Measurements from ENCODE around the gene KIF5B. TPM values are rescaled to one million over a fixed set of nuclear protein-coding genes. Genes with fewer than 3 reads are reported as not detected.
"Not testable (repeated sequence)": the region's sequence is repeated elsewhere in the genome, so short reads cannot be mapped to it uniquely, and the experiment has no call there.

The KIF5B gene
- total RNA-seq = 10 to 100 TPM; 61.3 to 62.4 TPM

- Mint-ChIP-seq H3K27ac (peak within 1 kb of the TSS; percentile 99), H3K27me3 (no peaks in the 10 kb centered on the region), H3K4me1 (peaks cover 39% of the 10 kb centered on the region), H3K36me3 (ENCODE audit: low read depth) (peaks cover 16% of the 10 kb centered on the region), H3K9me3 (no peaks in the 10 kb centered on the region), H3K4me3 (peak within 1 kb of the TSS; percentile 97)
- ChIA-PET CTCF (no interaction called here), POLR2A (interaction anchor here (0.7 kb wide), 1 partner anchor 179 kb away, joined by 6 read pairs; no protein-coding TSS in a partner anchor)
- peak; percentile 85 for DNase-seq
These were observed at the start of gene KIF5B for GRCh38 chr10:32056136-32057035. Gene KIF5B, minus strand, starts transcription at chr10:32056425. Its CDS starts 452 bp downstream, at chr10:32055973.

DNA sequence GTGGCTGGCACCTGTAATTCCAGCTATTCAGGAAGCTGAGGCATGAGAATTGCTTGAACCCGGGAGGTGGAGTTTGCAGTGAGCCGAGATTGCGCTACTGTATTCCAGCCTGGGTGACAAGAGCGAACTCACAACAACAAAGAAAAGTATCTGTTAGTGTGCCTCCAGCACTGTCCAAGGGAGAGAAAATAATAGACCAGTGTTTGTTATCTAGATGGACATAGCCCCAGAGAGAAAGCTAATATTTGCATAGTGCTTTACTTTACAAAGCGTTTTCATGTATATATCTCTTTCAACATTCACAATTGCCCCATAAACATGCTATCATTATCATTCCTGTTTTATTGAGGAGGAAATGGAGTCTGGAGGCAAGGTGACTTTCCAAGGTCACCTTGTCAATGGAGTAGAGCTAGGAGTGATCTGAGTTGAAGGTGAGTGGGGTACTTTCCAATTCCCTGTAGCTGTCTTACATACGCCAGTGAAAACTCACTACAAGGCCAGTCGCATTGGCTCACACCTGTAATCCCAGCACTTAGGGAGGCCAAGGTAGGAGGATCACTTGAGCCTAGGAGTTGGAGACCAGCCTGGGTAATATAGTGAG lies 49.7 kb upstream of the KIF5B start:
- DNase-seq = no peak
- H3K4me3 Mint-ChIP-seq = no peak overlapping the region
- ChIA-PET POLR2A (no interaction called here), CTCF (interaction anchor here (1.4 kb wide), 1 partner anchor 17 kb away, joined by 3 read pairs; no protein-coding TSS in a partner anchor)
- no peaks in the 10 kb centered on the region for H3K36me3 Mint-ChIP-seq (ENCODE audit: low read depth)
- H3K27me3 Mint-ChIP-seq = peaks cover 3% of the 10 kb centered on the region
- H3K9me3 Mint-ChIP-seq = no peaks in the 10 kb centered on the region
- H3K4me1 Mint-ChIP-seq = no peaks in the 10 kb centered on the region
- no peak overlapping the region for H3K27ac Mint-ChIP-seq

- ChIA-PET CTCF (interaction anchor here (0.8 kb wide), 1 partner anchor 11 kb away, joined by 3 read pairs; no protein-coding TSS in a partner anchor), POLR2A (no interaction called here)
- no peak overlapping the region for H3K27ac Mint-ChIP-seq
These were observed 48.6 kb upstream of the KIF5B start for GRCh38 chr10:32104622-32105509.

DNA sequence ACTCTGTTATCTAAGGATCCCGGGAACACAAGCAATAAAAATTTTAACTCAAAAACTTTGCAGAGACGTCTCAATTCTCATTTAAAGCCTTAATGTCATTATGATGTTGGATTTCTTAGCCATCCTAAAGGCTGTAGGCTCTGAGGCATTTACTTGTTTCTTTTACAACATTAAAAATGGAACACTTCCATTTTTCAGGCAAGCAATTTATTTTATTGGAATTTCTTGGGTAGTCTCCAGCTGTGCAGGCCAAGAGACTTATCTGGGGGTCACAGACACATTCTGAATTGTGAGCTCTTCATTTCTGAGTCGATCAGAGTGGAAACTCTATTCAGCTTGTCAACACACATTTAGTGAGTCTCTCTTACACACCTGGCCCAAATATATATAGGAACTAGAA lies 48.0 kb upstream of the KIF5B start:
- Mint-ChIP-seq H3K36me3 (ENCODE audit: low read depth) (no peaks in the 10 kb centered on the region), H3K4me3 (no peak overlapping the region), H3K27me3 (peaks cover 3% of the 10 kb centered on the region), H3K27ac (no peak overlapping the region), H3K9me3 (peaks cover 1% of the 10 kb centered on the region), H3K4me1 (no peaks in the 10 kb centered on the region)
- CTCF ChIA-PET = interaction anchor here (0.8 kb wide), 1 partner anchor 10 kb away, joined by 3 read pairs; no protein-coding TSS in a partner anchor
- DNase-seq = no peak
- POLR2A ChIA-PET = no interaction called here

More at GRCh38 chr10:32104622-32105509, 48.6 kb upstream of the KIF5B start:
- H3K27me3 Mint-ChIP-seq = peaks cover 3% of the 10 kb centered on the region
- no peak for DNase-seq
- no peaks in the 10 kb centered on the region for H3K4me1 Mint-ChIP-seq
- H3K9me3 Mint-ChIP-seq = no peaks in the 10 kb centered on the region
- no peaks in the 10 kb centered on the region for H3K36me3 Mint-ChIP-seq (ENCODE audit: low read depth)
- H3K4me3 Mint-ChIP-seq = no peak overlapping the region

DNA sequence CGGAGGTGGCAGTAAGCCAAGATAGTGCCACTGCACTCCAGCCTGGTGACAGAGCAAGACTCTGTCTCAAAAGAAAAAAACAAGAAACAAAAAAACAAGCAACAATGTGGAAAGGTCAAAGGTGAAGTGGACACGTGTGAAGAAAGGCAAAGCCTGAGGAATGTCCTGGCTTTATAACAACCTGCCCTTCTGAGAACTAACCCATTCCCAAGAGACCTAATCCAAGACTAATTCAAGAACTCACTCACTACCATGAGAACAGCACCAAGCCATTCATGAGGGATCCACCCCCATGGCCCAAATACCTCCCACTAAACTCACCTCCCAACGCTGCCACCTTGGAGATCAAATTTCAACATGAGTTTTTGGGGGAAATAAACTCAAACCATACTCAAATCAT lies 47.5 kb upstream of the KIF5B start:
- H3K36me3 Mint-ChIP-seq (ENCODE audit: low read depth) = no peaks in the 10 kb centered on the region
- no peak overlapping the region for H3K27ac Mint-ChIP-seq
- ChIA-PET CTCF (no interaction called here), POLR2A (no interaction called here)
- H3K4me3 Mint-ChIP-seq = no peak overlapping the region
- DNase-seq = no peak
- peaks cover 3% of the 10 kb centered on the region for H3K27me3 Mint-ChIP-seq
- peaks cover 3% of the 10 kb centered on the region for H3K9me3 Mint-ChIP-seq
- no peaks in the 10 kb centered on the region for H3K4me1 Mint-ChIP-seq

- POLR2A ChIA-PET; H3K36me3 Mint-ChIP-seq (ENCODE audit: low read depth); H3K27ac Mint-ChIP-seq; DNase-seq; CTCF ChIA-PET; H3K4me3 Mint-ChIP-seq; H3K4me1 Mint-ChIP-seq; H3K9me3 Mint-ChIP-seq; H3K27me3 Mint-ChIP-seq: not testable (repeated sequence)
These were observed 42.5 kb upstream of the KIF5B start for GRCh38 chr10:32098566-32099259.

- POLR2A ChIA-PET = no interaction called here
- Mint-ChIP-seq H3K36me3 (ENCODE audit: low read depth) (no peaks in the 10 kb centered on the region), H3K27ac (no peak overlapping the region), H3K9me3 (peaks cover 5% of the 10 kb centered on the region), H3K4me1 (no peaks in the 10 kb centered on the region), H3K27me3 (peaks cover 10% of the 10 kb centered on the region), H3K4me3 (no peak overlapping the region)
- CTCF ChIA-PET = no interaction called here
- DNase-seq = no peak
These were observed 39.0 kb upstream of the KIF5B start for GRCh38 chr10:32095116-32095733.

- no peak for DNase-seq
- Mint-ChIP-seq H3K27me3 (peaks cover 11% of the 10 kb centered on the region), H3K36me3 (ENCODE audit: low read depth) (no peaks in the 10 kb centered on the region), H3K4me1 (no peaks in the 10 kb centered on the region), H3K4me3 (no peak overlapping the region), H3K9me3 (peaks cover 2% of the 10 kb centered on the region), H3K27ac (no peak overlapping the region)
- CTCF ChIA-PET = interaction anchor here (1.3 kb wide), 1 partner anchor 11 kb away, joined by 3 read pairs; no protein-coding TSS in a partner anchor
- POLR2A ChIA-PET = no interaction called here
These were observed 37.4 kb upstream of the KIF5B start for GRCh38 chr10:32093650-32094049.

DNA sequence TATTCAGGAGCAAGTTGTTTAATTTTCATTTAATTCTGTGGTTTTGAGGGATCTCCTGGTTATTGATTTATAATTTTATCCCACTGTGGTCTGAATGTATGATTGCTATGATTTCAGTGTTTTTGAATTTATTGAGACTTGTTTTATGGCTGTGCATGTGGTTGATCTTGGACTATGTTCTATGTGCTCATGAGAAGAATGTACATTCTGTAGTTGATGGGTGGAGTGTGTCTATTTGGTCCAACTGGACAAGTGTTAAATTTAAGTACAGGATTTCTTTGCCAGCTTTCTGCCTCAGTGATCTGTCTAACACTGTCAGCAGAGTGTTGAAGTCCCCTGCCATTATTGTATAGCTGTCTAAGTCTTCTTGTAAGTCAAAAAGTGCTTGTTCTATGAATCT lies 34.8 kb upstream of the KIF5B start:
- Mint-ChIP-seq H3K27ac (no peak overlapping the region), H3K4me3 (no peak overlapping the region), H3K9me3 (no peaks in the 10 kb centered on the region), H3K4me1 (no peaks in the 10 kb centered on the region), H3K27me3 (peaks cover 9% of the 10 kb centered on the region), H3K36me3 (ENCODE audit: low read depth) (no peaks in the 10 kb centered on the region)
- POLR2A ChIA-PET = no interaction called here
- no peak for DNase-seq
- CTCF ChIA-PET = no interaction called here

GRCh38 chr10:32084185-32084851 lies 28.1 kb upstream of the KIF5B start:
- ChIA-PET CTCF (no interaction called here), POLR2A (no interaction called here)
- Mint-ChIP-seq H3K36me3 (ENCODE audit: low read depth) (no peaks in the 10 kb centered on the region), H3K27ac (no peak overlapping the region), H3K4me3 (no peak overlapping the region), H3K4me1 (no peaks in the 10 kb centered on the region), H3K27me3 (no peaks in the 10 kb centered on the region), H3K9me3 (no peaks in the 10 kb centered on the region)
- no peak for DNase-seq

DNA sequence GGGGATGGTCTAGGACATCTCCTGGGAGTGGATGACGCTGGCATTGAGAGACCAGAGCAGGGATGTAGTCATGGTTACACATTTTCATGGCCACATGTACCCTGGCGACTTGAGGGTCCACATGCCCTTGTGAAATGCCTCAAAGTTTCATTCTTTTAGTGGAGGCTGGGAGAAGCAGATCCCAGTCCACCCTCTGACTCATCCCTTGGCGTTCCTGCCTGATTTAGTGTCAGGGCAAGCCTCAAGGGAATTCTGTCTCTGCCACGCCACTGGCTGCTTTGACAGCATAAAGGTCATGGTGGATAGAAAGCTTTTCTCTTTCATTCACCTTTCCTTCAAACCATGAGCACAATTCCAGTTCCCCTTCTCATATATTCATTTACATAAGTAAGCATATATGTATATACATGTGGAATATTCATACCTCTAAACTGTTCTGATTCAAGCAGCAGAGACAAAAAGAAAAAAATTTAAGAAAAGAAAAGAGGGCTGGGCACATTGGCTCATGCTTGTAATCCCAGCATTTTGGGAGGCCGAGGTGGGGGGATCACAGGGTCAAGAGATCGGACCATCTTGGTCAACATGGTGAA lies 21.8 kb upstream of the KIF5B start:
- no peak overlapping the region for H3K27ac Mint-ChIP-seq
- CTCF ChIA-PET = interaction anchor here (0.6 kb wide), 1 partner anchor 174 kb away, joined by 3 read pairs; no protein-coding TSS in a partner anchor
- H3K9me3 Mint-ChIP-seq = no peaks in the 10 kb centered on the region
- POLR2A ChIA-PET = no interaction called here
- H3K4me1 Mint-ChIP-seq = no peaks in the 10 kb centered on the region
- H3K27me3 Mint-ChIP-seq = peaks cover 5% of the 10 kb centered on the region
- DNase-seq = no peak
- no peaks in the 10 kb centered on the region for H3K36me3 Mint-ChIP-seq (ENCODE audit: low read depth)
- no peak overlapping the region for H3K4me3 Mint-ChIP-seq

All from activated CD4-positive, alpha-beta T cell treated with anti-CD3 and anti-CD28 coated beads, Interleukin-2, amount 10 ng/mL, durations not matched to agents 7 days and 5 days (primary cell).